HUES48 (cell line): ENCODE measurements around the gene UBAP2.

Source experiments
- H3K27ac ChIP-seq: one replicate; pipeline ENCODE4 v1.7.0; 2013; ENCODE audit warnings: low read depth, low read length, inconsistent platforms
- H3K27me3 ChIP-seq: 2 replicates; pipeline ENCODE4 v1.6.1; 2013; ENCODE audit warnings: mild to moderate bottlenecking, low read length; ENCODE audit not compliant: control insufficient read depth, insufficient read depth
- H3K36me3 ChIP-seq: 2 replicates; pipeline ENCODE4 v1.6.1; 2013; ENCODE audit warnings: low read length; ENCODE audit not compliant: control insufficient read depth, insufficient read depth
- H3K4me1 ChIP-seq: 2 replicates; pipeline ENCODE4 v1.6.1; 2013; ENCODE audit warnings: mild to moderate bottlenecking, low read length; ENCODE audit not compliant: control insufficient read depth, insufficient read depth
- H3K4me3 ChIP-seq: 2 replicates; pipeline ENCODE4 v1.5.1; 2013; ENCODE audit warnings: mild to moderate bottlenecking, low read depth, low read length
- H3K9ac ChIP-seq: 2 replicates; pipeline ENCODE4 v1.6.1; 2013; ENCODE audit warnings: mild to moderate bottlenecking, low read depth, low read length, moderate library complexity
- H3K9me3 ChIP-seq: 2 replicates; pipeline ENCODE4 v1.6.1; 2013; ENCODE audit warnings: low read length; ENCODE audit not compliant: control insufficient read depth, insufficient read depth

UBAP2 gene

GRCh38 chr9:33942471-33943083 is 106.1 kb downstream of the UBAP2 start:
- H3K4me1 ChIP-seq = no peaks in the 10 kb centered on the region
- no peak overlapping the region for H3K27ac ChIP-seq

GRCh38 chr9:33939924-33940874 is 108.5 kb downstream of the UBAP2 start:
- no peak overlapping the region for H3K27ac ChIP-seq
- H3K4me3 ChIP-seq = no peak overlapping the region
- no peak overlapping the region for H3K9ac ChIP-seq
- no peaks in the 10 kb centered on the region for H3K27me3 ChIP-seq
- H3K9me3 ChIP-seq = no peaks in the 10 kb centered on the region
- H3K4me1 ChIP-seq = peaks cover 4% of the 10 kb centered on the region; the same call in 1 of the 2 replicates
- H3K36me3 ChIP-seq = peaks cover 86% of the 10 kb centered on the region

More at GRCh38 chr9:33942471-33943083, 106.1 kb downstream of the UBAP2 start:
- Histone ChIP-seq H3K36me3 (peaks cover 87% of the 10 kb centered on the region), H3K27me3 (no peaks in the 10 kb centered on the region), H3K4me3 (no peak overlapping the region), H3K9ac (no peak overlapping the region), H3K9me3 (no peaks in the 10 kb centered on the region)

- no peaks in the 10 kb centered on the region for H3K27me3 ChIP-seq
- H3K9ac ChIP-seq = no peak overlapping the region
- H3K4me1 ChIP-seq = peaks cover 15% of the 10 kb centered on the region
- H3K27ac ChIP-seq = peak overlapping the region; percentile 42
- H3K4me3 ChIP-seq = no peak overlapping the region
- H3K9me3 ChIP-seq = no peaks in the 10 kb centered on the region
- peaks cover 88% of the 10 kb centered on the region for H3K36me3 ChIP-seq
These were observed 114.4 kb downstream of the UBAP2 start for GRCh38 chr9:33934188-33934878.

- no peaks in the 10 kb centered on the region for H3K27me3 ChIP-seq
- H3K9ac ChIP-seq = no peak overlapping the region
- peaks cover 94% of the 10 kb centered on the region for H3K36me3 ChIP-seq
- H3K9me3 ChIP-seq = no peaks in the 10 kb centered on the region
- no peak overlapping the region for H3K4me3 ChIP-seq
- peaks cover 15% of the 10 kb centered on the region for H3K4me1 ChIP-seq
- no peak overlapping the region for H3K27ac ChIP-seq
These were observed 116.4 kb downstream of the UBAP2 start for GRCh38 chr9:33932078-33932807.

- Histone ChIP-seq H3K36me3 (peaks cover 94% of the 10 kb centered on the region), H3K9ac (no peak overlapping the region), H3K27me3 (no peaks in the 10 kb centered on the region)
These were observed 117.4 kb downstream of the UBAP2 start for GRCh38 chr9:33931326-33931725.

GRCh38 chr9:33927694-33928093 is 121.0 kb downstream of the UBAP2 start:
- no peaks in the 10 kb centered on the region for H3K4me1 ChIP-seq
- no peaks in the 10 kb centered on the region for H3K27me3 ChIP-seq
- H3K4me3 ChIP-seq = no peak overlapping the region
- H3K27ac ChIP-seq = no peak overlapping the region
- peaks cover 93% of the 10 kb centered on the region for H3K36me3 ChIP-seq
- H3K9me3 ChIP-seq = no peaks in the 10 kb centered on the region
- no peak overlapping the region for H3K9ac ChIP-seq

More at GRCh38 chr9:33931326-33931725, 117.4 kb downstream of the UBAP2 start:
- Histone ChIP-seq H3K4me3 (no peak overlapping the region), H3K9me3 (no peaks in the 10 kb centered on the region), H3K4me1 (peaks cover 15% of the 10 kb centered on the region), H3K27ac (no peak overlapping the region)

GRCh38 chr9:33926746-33927485 is 121.8 kb downstream of the UBAP2 start:
- Histone ChIP-seq H3K27me3 (no peaks in the 10 kb centered on the region), H3K9ac (no peak overlapping the region), H3K4me3 (no peak overlapping the region), H3K27ac (no peak overlapping the region), H3K4me1 (no peaks in the 10 kb centered on the region), H3K9me3 (no peaks in the 10 kb centered on the region), H3K36me3 (peaks cover 93% of the 10 kb centered on the region)

- no peak overlapping the region for H3K4me3 ChIP-seq
- H3K9me3 ChIP-seq = no peaks in the 10 kb centered on the region
- H3K4me1 ChIP-seq = peaks cover 7% of the 10 kb centered on the region
- peak overlapping the region; percentile 45 for H3K27ac ChIP-seq
- peaks cover 95% of the 10 kb centered on the region for H3K36me3 ChIP-seq
- H3K9ac ChIP-seq = no peak overlapping the region
- H3K27me3 ChIP-seq = no peaks in the 10 kb centered on the region
These were observed 123.5 kb downstream of the UBAP2 start for GRCh38 chr9:33924978-33925797.

GRCh38 chr9:33923998-33924701 is 124.5 kb downstream of the UBAP2 start:
- Histone ChIP-seq H3K9ac (no peak overlapping the region), H3K36me3 (peaks cover 99% of the 10 kb centered on the region), H3K4me3 (no peak overlapping the region), H3K4me1 (peaks cover 13% of the 10 kb centered on the region), H3K27ac (no peak overlapping the region), H3K9me3 (no peaks in the 10 kb centered on the region), H3K27me3 (no peaks in the 10 kb centered on the region)
